GM19035 (cell line): ENCODE data around the gene PDIK1L.
A peak's percentile ranks its signal among the peaks of the same experiment; 100 is the strongest.

Experiments used
- ATAC-seq: cut with Tn5 transposase; IDR thresholded peaks from one replicate; pipeline ENCODE4 v1.9.1; 2021; ENCODE audit not compliant: unreplicated experiment

The PDIK1L gene

DNA sequence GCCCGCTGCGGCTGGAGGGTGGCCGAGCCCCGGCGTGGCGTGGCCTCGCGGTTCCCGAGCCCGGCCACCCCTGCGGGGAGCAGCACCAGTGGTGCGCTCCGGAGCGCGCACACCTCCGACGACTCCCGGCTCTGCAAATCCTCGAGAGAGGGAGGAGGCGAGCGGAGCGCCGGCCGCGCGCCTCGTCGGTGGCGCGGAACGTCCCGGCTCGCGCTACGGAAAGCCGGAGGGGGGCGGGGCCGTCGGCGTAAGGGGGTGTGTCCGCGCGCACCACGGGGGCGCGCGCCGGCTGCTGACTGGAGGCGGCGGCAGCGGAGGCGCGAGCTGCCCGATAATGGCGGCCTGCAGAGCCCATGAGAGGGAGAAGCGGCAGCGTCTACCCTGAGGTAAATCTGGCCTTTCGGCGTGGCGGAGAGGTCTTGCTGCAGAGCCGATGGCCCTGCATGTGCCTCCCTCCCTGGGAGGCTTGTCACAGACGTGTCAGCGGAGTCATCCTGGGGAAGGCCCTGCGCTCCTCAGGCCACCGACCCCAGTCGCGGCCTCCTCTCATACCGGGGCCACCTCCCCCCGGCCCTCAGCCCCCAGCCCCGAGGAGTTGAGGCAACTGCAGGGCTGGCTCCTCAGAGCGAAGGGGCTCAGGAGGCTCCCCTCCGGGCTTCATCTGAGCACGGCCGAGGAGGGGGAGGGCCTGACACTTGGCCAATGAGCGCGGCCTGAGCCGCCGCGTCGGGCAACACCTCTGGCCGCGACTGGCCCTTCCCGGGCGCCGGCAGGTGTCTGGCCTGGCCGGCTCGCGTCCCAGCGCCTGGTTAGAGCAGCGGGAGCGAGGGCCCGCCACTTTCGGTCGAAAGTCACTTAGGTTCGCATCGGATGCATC lies at the start of gene PDIK1L:
PDIK1L (plus strand) TSS at position 295 of the 877 bp plus-strand sequence. CDS start 2,485 bp downstream, outside the sequence.
- peak; percentile 66 for ATAC-seq

DNA sequence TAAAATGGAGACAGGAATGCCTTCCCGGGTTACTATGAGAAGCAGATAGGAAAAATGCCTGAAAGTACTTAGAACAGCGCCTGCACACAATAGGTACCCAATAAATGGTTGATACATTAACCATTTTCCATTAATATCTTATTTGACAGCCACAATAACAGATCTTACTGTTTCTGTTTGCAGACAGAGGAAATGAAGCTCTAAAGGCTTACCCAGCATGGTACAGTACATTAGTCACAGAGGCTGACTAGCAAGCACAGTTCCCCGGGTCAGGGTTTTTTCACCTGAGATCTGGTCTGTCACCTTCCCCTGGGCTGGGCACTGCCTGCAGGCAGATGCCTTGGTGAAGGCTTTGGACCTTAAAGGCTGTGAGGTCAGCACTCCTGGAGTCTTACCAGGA lies 47.1 kb upstream of the PDIK1L start:
- ATAC-seq = no peak

DNA sequence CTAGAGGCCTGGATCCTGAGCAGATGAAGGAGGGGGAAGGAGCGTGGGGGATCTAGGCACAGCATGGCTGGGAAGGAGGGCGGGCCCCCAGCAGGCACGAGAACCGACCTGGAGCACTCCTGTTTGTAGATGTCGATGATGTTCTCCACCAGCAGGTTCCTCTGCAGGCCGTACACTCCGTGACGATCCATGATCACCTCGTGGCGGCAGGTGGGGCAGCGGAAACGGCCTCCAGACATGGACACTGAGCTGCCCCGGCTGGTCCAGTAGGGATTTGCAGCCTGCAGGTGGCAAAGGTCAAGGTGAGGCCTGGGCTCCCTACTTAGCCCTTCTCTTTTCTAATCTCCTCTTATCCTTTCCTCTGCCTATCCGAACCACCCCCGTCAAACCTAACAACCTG lies 45.5 kb upstream of the PDIK1L start:
- ATAC-seq = no peak

GRCh38 chr1:26066857-26067256 lies 44.8 kb upstream of the PDIK1L start:
- no peak for ATAC-seq

GRCh38 chr1:26067432-26067911 lies 44.2 kb upstream of the PDIK1L start, which contains the start of gene TRIM63:
TRIM63 (minus strand) TSS chr1:26067630; CDS start chr1:26067494, 136 bp downstream.
- no peak for ATAC-seq

DNA sequence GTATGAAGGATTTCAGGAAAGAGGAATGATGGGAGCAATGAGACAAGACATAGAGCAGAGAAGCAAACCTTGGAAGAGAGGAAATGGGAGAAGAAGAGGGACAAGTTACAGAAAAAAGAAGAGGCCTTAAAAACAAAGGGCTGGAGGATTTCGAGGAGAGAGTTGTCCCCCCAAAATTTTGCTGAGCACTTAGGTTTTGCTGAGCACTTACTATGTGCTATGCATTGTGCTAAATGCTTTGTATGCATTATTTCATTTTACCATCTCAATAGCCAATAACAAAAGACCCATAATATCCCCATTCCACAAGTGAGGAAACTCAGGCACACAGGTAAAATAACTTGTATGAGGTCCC lies 41.7 kb upstream of the PDIK1L start:
- no peak for ATAC-seq

- no peak for ATAC-seq
These were observed 41.2 kb upstream of the PDIK1L start for GRCh38 chr1:26070296-26070962.

- ATAC-seq = no peak
These were observed 40.7 kb upstream of the PDIK1L start for GRCh38 chr1:26070963-26071342.

DNA sequence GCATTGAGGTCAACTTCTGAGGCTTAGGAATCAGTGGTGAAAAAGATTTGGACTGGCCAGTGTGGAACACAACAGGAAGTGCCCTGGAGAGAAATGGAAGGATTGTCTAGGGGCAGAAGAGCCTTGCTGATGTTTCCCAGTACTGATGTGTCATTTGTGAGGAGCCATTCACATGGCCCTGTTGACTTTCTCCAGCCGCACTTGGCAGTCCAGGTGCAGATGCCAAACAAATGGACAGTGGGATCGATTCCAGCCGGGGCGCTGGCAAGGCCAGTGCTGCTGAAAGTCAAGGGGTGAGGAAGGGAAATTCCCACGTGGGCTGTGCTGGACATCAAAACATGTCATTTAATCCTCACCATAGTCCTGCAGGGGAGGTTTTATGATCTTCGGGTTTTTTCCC lies 39.3 kb upstream of the PDIK1L start:
- no peak for ATAC-seq

DNA sequence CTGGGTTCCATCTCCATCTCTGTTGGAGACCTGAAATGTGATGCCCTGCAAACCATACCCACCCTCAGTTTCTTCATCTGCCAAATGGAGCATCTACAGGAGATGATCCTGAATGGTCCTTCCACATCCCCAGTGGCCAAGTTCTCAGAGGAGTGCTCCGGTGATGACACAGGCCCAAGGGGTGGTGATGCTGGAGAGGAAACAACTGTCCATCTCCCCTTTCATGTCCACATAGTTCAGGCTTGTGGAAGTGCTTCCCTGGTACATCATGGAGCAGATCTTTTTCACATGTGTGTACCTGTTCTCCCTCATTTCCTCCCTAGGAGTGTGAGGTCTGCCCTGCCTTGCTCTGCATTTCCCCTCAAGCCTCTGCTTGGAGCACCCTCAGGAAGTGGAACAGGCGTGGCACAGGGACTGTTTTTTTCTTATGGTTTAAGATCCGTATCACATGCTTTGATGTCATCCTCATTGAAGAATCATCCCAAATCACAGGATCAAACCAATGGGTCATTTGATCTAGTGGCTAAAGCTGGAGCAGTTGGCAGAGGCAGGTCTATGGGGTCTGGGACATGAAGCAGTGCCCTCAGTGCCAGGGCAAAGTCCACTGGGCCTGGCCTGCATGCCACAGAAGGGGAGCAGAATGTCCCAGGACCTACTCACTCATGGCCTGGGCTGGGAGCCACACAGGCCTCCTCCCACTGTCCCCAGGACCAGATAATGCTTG lies 36.0 kb upstream of the PDIK1L start:
- ATAC-seq = no peak

DNA sequence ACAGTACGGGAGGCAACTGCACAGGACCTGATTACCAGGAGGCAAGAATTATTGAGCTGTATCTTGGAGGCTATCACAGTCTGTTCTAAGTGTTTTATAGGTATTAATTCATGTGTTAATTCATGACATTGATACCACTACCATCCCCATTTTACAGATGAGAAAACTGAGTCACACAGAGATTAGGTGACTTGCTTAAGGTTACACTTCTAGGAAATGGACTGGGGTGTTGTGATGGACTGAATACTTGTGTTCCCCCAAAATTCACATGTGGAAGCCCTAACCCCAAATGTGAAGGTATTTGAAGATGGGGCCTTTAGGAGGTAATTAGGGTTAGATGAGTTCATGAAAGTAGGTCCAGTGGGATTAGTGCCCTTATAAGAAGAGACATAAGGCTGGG lies 34.1 kb upstream of the PDIK1L start:
- ATAC-seq = no peak

DNA sequence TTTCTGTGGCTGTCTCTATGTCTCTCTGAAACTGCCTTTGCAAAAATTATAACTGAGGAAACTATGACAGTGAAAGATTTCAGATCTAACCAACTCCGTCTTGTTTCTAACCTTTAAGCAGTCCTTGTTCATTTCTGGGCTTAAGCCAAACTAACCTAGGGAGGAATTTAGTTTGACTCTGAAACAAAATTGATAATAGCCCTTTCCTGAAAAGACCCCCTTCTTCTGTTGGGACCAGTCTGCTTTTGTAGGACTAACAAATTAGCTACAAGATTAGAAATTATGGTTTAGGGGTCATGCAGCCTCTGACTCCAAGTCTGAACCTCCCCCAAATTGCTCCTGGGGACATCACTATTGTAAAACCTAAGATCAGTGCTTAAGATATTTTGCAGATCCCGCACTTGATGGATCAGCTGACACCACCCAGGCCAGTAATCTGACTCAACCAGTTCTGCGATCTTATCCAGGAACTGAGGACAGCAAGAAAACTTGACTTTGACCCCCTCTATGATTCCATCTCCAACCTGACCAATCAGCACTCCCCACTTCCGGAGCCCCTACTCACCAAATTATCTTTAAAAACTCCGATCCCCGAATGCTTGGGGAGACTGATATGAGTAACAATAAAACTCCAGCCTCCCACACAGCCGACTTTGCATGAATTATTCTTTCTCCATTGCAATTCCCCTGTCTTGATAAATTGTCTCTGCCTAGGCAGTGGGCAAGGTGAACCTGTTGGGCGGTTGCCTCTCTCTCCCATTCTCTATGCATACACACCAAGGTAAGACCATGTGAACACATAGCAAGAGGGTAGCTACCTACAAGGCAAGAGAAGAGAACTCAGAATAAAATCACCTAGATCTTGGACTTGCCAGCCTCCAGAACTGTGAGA lies 33.1 kb upstream of the PDIK1L start:
- no peak for ATAC-seq

DNA sequence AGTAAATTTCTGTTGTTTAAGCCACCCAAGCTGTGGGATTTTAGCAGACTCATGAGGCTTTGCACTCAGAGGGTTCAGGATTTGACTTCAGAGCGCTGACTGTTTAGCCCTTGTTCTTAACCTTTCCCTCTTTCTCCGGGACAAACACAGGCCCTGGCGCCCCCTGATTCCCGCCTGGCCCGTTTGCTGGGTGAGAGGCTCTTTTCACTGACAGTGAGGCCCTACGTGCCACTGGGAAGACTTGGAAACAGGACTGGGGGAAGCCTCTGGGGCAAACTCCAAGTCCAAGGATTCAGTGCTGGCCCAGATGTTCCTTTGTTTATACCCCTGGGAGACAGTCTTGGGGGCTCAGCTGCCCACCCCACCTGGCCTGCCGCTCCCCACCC lies 32.5 kb upstream of the PDIK1L start:
- no peak for ATAC-seq

DNA sequence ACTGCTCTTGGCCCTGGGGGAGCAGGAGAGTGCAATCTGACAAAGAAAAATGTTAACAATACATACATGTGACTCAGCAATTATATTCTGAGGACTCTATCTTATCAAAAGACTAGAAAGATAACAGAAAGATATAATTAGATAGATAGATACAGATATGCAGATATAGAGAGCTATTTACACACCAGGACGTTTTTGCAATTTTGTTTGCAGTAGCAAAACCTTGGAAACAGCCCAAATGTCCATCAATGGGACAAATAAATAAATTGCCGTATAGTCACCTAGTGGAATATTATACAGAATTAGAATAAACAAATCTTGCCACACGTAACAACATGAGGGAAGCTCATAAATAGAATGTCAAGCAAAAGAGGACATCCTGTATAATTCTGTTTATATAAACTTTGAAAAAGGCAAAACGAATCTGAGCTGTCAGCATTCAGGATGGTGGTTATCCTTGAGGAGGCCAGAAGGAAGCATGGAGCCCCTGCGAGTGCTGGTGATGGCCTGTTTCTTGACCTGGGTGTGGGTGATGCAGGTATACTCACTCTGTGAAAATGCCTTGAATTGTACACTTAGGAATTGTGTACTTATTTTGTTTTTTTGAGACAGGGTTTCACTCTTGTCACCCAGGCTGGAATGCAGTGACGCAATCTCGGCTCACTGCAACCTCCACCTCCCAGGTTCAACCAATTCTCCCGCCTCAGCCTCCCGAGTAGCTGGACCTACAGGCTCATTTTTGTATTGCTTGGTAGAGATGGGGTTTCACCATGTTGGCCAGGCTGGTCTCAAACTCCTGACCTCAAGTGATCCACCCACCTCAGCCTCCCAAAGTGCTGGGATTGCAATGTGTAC lies 31.4 kb upstream of the PDIK1L start:
- ATAC-seq = no peak

DNA sequence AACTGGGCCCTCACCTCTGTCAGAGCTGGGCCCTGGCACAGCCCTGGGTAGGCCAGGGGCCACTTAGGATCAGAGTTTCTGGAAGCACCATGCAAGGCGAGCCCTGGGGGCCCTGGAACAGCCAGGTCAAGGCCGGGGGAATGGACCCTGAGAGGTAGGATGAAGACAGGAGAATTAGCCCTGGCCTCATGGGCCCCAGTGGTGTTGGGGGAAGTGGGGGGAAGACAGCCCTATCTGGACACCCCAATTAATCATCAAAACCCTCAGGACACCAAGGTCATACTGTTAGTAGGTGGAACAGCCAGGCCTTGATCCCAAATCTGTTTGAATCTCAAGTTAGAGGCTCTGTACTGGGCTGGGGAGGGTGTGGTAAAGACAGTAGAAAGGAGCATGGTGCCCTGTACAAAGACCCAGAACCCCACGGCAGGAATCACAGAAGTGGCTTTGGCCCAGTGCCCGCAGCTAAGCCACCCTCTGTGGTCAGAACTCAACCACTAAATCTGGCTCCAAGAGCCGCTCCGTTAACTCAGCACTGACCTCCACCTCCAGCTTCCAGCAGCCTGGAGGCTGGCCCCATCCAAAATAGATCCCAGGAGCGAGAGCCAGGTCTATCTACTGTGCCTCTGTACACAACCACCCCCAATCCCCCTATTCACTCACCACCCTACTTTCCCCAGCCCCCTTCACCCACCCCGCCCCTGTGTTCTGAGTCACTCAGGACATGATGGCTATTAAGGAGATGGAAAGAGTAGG lies 30.2 kb upstream of the PDIK1L start:
- ATAC-seq = no peak

GRCh38 chr1:26082020-26082350 lies 29.6 kb upstream of the PDIK1L start:
- no peak for ATAC-seq

DNA sequence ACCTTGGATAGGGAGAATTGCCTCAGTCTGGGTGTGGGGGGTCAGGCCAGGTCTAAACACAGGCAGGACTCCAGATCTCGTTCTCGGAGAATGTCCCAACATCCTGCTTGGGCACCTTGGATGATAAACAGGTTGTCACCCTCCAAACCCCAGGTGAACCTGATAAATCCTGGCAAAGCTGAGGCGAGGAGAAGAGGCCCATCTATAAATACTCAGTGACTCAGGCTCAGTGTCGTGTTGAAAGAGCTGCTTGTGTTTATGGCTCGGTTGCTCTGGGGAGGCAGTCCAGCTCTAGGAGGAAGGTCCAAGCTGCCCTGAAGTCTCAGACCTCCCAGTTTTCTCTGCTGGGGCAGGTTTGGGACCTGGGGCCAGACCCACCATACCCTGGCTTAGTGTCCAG lies 28.4 kb upstream of the PDIK1L start:
- ATAC-seq = no peak

DNA sequence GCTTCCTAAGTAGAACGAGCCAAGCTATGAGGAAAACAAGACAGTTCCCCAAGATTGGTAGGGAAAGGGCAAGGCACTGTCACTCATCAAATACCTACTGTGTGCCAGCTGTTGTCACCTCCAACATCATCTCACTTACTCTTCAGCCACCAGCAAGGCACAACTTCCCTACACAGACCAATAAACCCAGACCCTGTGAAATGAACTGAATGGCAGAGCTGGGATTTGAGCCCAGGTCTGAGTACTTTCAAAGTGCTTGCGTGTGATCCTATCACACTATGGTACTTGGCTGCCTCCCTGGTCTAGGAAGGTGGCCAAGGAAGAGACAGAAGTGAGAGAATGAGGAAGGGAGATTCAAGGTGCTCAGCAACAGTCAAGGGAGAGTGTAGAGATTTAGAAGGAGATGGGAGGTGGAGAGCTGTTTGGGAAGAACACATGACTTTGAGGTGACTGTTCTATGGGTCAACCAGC lies 27.5 kb upstream of the PDIK1L start:
- no peak for ATAC-seq

DNA sequence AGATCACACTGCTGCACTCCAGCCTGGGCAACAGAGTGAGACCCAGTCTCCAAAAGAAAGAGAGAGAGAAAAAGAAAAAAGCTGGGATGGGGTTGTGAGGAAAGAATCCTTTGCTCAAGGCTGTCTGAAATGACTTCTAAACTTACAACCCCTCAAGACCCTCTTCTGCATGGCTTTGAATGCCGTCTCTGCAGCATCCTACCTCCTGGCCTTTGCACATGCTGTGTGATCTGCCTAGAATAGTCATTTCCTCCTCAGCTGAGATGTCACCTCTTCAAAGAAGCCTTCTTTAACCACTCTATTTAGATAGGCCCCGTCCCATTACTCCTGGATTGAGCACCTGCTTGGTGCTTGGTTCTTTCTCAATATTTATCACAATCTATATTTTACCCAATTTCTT lies 26.8 kb upstream of the PDIK1L start:
- no peak for ATAC-seq
